Renal cortex interstitium (tissue), 11 donors: ENCODE measurements around the gene MAP3K15. TPM values are rescaled to one million over a fixed set of nuclear protein-coding genes. Genes with fewer than 3 reads are reported as not detected.
A peak's percentile ranks its signal among the peaks of the same experiment; 100 is the strongest.
"Not testable (repeated sequence)": the region's sequence is repeated elsewhere in the genome, so short reads cannot be mapped to it uniquely, and the experiment has no call there.

ENCODE experiments used
- DNase-seq, 11 donors: peaks; one replicate each; pipeline ENCODE4 v3.0.0-alpha.2; 2013; ENCODE audit warnings: low read depth in 9 of 11, low spot score in 4 of 11; ENCODE audit errors: extremely low read depth in 1 of 11
- polyA plus RNA-seq, 3 donors: library from polyadenylated mRNA; unstranded; fragments of 120-200 nt; gene quantifications; one replicate each; pipeline ENCODE4 v1.2.1, GENCODE V29; 2013; ENCODE audit not compliant: insufficient read length in 3 of 3

MAP3K15 gene
- polyA plus RNA-seq, 3 donors, result 3.5 to 8.3 (median 4.8) TPM

GRCh38 chrX:19446397-19446796, 68.9 kb downstream of the MAP3K15 start:
- no peak for DNase-seq

- DNase-seq, result not testable (repeated sequence)
These were observed 69.5 kb downstream of the MAP3K15 start for GRCh38 chrX:19445772-19446171.

- DNase-seq, result no peak
These were observed 71.3 kb downstream of the MAP3K15 start for GRCh38 chrX:19443869-19444526.

GRCh38 chrX:19440713-19441112, 74.6 kb downstream of the MAP3K15 start:
- no peak for DNase-seq

GRCh38 chrX:19422661-19423060, 92.6 kb downstream of the MAP3K15 start:
- DNase-seq, result not testable (repeated sequence)

- no peak for DNase-seq
These were observed 105.0 kb downstream of the MAP3K15 start for GRCh38 chrX:19410259-19410658.

GRCh38 chrX:19403696-19404095, 111.6 kb downstream of the MAP3K15 start:
- no peak for DNase-seq

- no peak for DNase-seq
These were observed 122.6 kb downstream of the MAP3K15 start for GRCh38 chrX:19392703-19393102.

- DNase-seq, result no peak
These were observed 123.2 kb downstream of the MAP3K15 start for GRCh38 chrX:19392078-19392477.

- DNase-seq, result no peak
These were observed 126.0 kb downstream of the MAP3K15 start for GRCh38 chrX:19389227-19389845.

- DNase-seq, result no peak
These were observed 126.6 kb downstream of the MAP3K15 start for GRCh38 chrX:19388741-19389140.

- no peak for DNase-seq
These were observed 127.1 kb downstream of the MAP3K15 start for GRCh38 chrX:19388064-19388679.

GRCh38 chrX:19386679-19387078, 128.6 kb downstream of the MAP3K15 start:
- no peak for DNase-seq

- peak in 8 of 11 donors; percentile 4 to 31 (median 16) for DNase-seq
These were observed 132.7 kb downstream of the MAP3K15 start for GRCh38 chrX:19382555-19383145.

- no peak for DNase-seq
These were observed 134.0 kb downstream of the MAP3K15 start for GRCh38 chrX:19381326-19381725.

GRCh38 chrX:19377799-19378198, 137.5 kb downstream of the MAP3K15 start:
- no peak for DNase-seq

- no peak for DNase-seq
These were observed 139.8 kb downstream of the MAP3K15 start for GRCh38 chrX:19375546-19375945.

GRCh38 chrX:19373351-19373891, 141.9 kb downstream of the MAP3K15 start:
- DNase-seq, result no peak

GRCh38 chrX:19372547-19373331, 142.6 kb downstream of the MAP3K15 start:
- peak in 6 of 11 donors; percentile 1 to 18 (median 8) for DNase-seq
